Inferior parietal cortex (tissue), 1 donor: ENCODE data around the gene CNOT6.

Experiments
- DNase-seq: peaks from one replicate; pipeline ENCODE4 v3.0.0-alpha.2; 2016; ENCODE audit errors: extremely low spot score

Gene CNOT6

GRCh38 chr5:180619563-180619915 lies 125.4 kb downstream of the CNOT6 start:
- no peak for DNase-seq

- no peak for DNase-seq
Observed at GRCh38 chr5:180620014-180620413, 125.8 kb downstream of the CNOT6 start.

GRCh38 chr5:180621311-180621710 lies 127.1 kb downstream of the CNOT6 start:
- DNase-seq, result no peak

- no peak for DNase-seq
Observed at GRCh38 chr5:180622910-180623309, 128.7 kb downstream of the CNOT6 start.

GRCh38 chr5:180623411-180623834 lies 129.2 kb downstream of the CNOT6 start:
- no peak for DNase-seq

- DNase-seq, result no peak
Observed at GRCh38 chr5:180623844-180624243, 129.7 kb downstream of the CNOT6 start.

GRCh38 chr5:180624587-180624986 lies 130.4 kb downstream of the CNOT6 start:
- DNase-seq, result no peak

GRCh38 chr5:180625125-180625790 lies 131.1 kb downstream of the CNOT6 start:
- no peak for DNase-seq

- DNase-seq, result no peak
Observed at GRCh38 chr5:180625791-180626660, 131.8 kb downstream of the CNOT6 start.

- DNase-seq, result no peak
Observed at GRCh38 chr5:180626661-180627385, 132.6 kb downstream of the CNOT6 start.

- no peak for DNase-seq
Observed at GRCh38 chr5:180627386-180628120, 133.4 kb downstream of the CNOT6 start.
